ENCODE results near the gene ANKRD44.

GRCh38 chr2:197130318-197130717 lies 180.3 kb downstream of the ANKRD44 start:
- TF ChIP-seq CTCF (IDR thresholded peaks at IDR 0.05; ENCODE audit: low read depth, low read length, poor library complexity, severe bottlenecking): no peak
- TF ChIP-seq EZH2phosphoT487 (IDR thresholded peaks at IDR 0.05; ENCODE audit: borderline replicate concordance, low read length): no peak

Data from DOHH2 (cell line).